GM19438 (cell line): ENCODE results near the gene SFSWAP.
"Not testable (repeated sequence)": the region's sequence is repeated elsewhere in the genome, so short reads cannot be mapped to it uniquely, and the experiment has no call there.

Source experiments
- ATAC-seq: cut with Tn5 transposase; IDR thresholded peaks from one replicate; pipeline ENCODE4 v1.9.1; 2021; ENCODE audit warnings: low read depth; ENCODE audit not compliant: unreplicated experiment

SFSWAP gene

GRCh38 chr12:131801254-131801866 lies 90.5 kb downstream of the SFSWAP start:
- ATAC-seq = no peak

GRCh38 chr12:131803961-131804521 lies 93.2 kb downstream of the SFSWAP start:
- ATAC-seq = no peak

GRCh38 chr12:131805421-131805820 lies 94.5 kb downstream of the SFSWAP start:
- ATAC-seq = no peak

GRCh38 chr12:131806674-131807073 lies 95.8 kb downstream of the SFSWAP start:
- ATAC-seq = no peak

- ATAC-seq = no peak
These were observed 98.0 kb downstream of the SFSWAP start for GRCh38 chr12:131808744-131809371.

- ATAC-seq = not testable (repeated sequence)
These were observed 98.8 kb downstream of the SFSWAP start for GRCh38 chr12:131809476-131810254.

GRCh38 chr12:131810726-131811125 lies 99.8 kb downstream of the SFSWAP start:
- ATAC-seq = no peak

- ATAC-seq = no peak
These were observed 104.2 kb downstream of the SFSWAP start for GRCh38 chr12:131815131-131815530.

GRCh38 chr12:131816495-131816894 lies 105.6 kb downstream of the SFSWAP start:
- no peak for ATAC-seq

- ATAC-seq = no peak
These were observed 106.4 kb downstream of the SFSWAP start for GRCh38 chr12:131817241-131817640.

- ATAC-seq = no peak
These were observed 108.1 kb downstream of the SFSWAP start for GRCh38 chr12:131818821-131819585.

- no peak for ATAC-seq
These were observed 113.6 kb downstream of the SFSWAP start for GRCh38 chr12:131824450-131824849.

- no peak for ATAC-seq
These were observed 114.4 kb downstream of the SFSWAP start for GRCh38 chr12:131825146-131825892.

GRCh38 chr12:131826097-131826928 lies 115.4 kb downstream of the SFSWAP start:
- no peak for ATAC-seq

GRCh38 chr12:131827961-131828534 lies 117.2 kb downstream of the SFSWAP start, which contains the start of gene MMP17:
MMP17 (plus strand) TSS chr12:131828393; CDS start chr12:131828495, 102 bp downstream.
- ATAC-seq = peak; percentile 53

GRCh38 chr12:131828671-131829355 lies 117.9 kb downstream of the SFSWAP start:
- no peak for ATAC-seq

- ATAC-seq = no peak
These were observed 118.5 kb downstream of the SFSWAP start for GRCh38 chr12:131829356-131829747.

- ATAC-seq = no peak
These were observed 119.0 kb downstream of the SFSWAP start for GRCh38 chr12:131829791-131830334.
